GM12878 (cell line): ENCODE data around the gene CCL23. TPM values are rescaled to one million over a fixed set of nuclear protein-coding genes. Genes with fewer than 3 reads are reported as not detected.

Experiments
- ATAC-seq: fragments of 200-7000 bp; cut with Tn5 transposase; 3 replicates; pipeline ENCODE4 v1.9.1; 2020; ENCODE audit warnings: mild to moderate bottlenecking, moderate library complexity
- BruUV-seq: library from RNA; stranded (reverse); fragments of 400-500 nt; replicated peaks from 2 replicates; lab custom pipeline; 2021; lab: Mats Ljungman, UMichigan
- CTCF ChIA-PET: fragments of 300-600 bp; sonication (Branson Sonifier 250); formaldehyde crosslinking; extraction: SDS; loops from one replicate; lab custom pipeline; 2021; ENCODE audit warnings: inconsistent platforms; lab: Yijun Ruan, JAX
- POLR2A ChIA-PET: fragments of 350-600 bp; formaldehyde crosslinking; extraction: SDS; loops from one replicate; lab custom pipeline; 2021; ENCODE audit warnings: inconsistent platforms; lab: Charles Lee
- RAD21 ChIA-PET: fragments of 300-600 bp; sonication (Branson Sonifier 250); formaldehyde crosslinking; loops from one replicate; lab custom pipeline; 2023; ENCODE audit warnings: antibody characterized with exemption; ENCODE audit not compliant: unreplicated experiment; lab: Charles Lee
- SMC1A ChIA-PET: fragments of 300-600 bp; sonication (Branson Sonifier 250); formaldehyde crosslinking; loops from one replicate; lab custom pipeline; 2023; ENCODE audit not compliant: unreplicated experiment, uncharacterized antibody; lab: Charles Lee
- DNase-seq: peaks from one replicate; pipeline ENCODE4 v3.0.0-alpha.2; 2011; ENCODE audit warnings: low read depth, low spot score
- FAIRE-seq: peaks from 3 replicates; lab custom pipeline; 2011; peaks lifted over from hg19 to GRCh38; lab: Jason Lieb, UNC
- H2AFZ ChIP-seq: 2 replicates; pipeline ENCODE4 v1.6.0; 2011; ENCODE audit warnings: low read depth, low read length, control low read depth; ENCODE audit not compliant: control insufficient read depth
- H3K27ac ChIP-seq: 2 replicates; pipeline ENCODE4 v1.5.1; 2011; ENCODE audit warnings: control low read depth; ENCODE audit not compliant: control insufficient read depth, insufficient read depth
- H3K27me3 ChIP-seq, 2 experiments: replicated peaks in 1 of 2; 2 replicates each; pipeline versions ENCODE4 v1.6.0 to v1.6.1; 2011; ENCODE audit warnings: low read length in 1 of 2; ENCODE audit not compliant: control insufficient read depth in 2 of 2, insufficient read depth in 2 of 2
- H3K36me3 ChIP-seq, 2 experiments: 2 replicates each; pipeline ENCODE4 v1.5.1; 2011; ENCODE audit warnings: low read length in 1 of 2; ENCODE audit not compliant: control insufficient read depth in 2 of 2, insufficient read depth in 2 of 2
- H3K4me1 ChIP-seq: 2 replicates; pipeline ENCODE4 v1.6.1; 2011; ENCODE audit warnings: mild to moderate bottlenecking, low read length, moderate library complexity, mixed read lengths; ENCODE audit not compliant: control insufficient read depth, insufficient read depth
- H3K4me2 ChIP-seq: 2 replicates; pipeline ENCODE4 v1.6.0; 2011; ENCODE audit warnings: control low read depth; ENCODE audit not compliant: control insufficient read depth, insufficient read depth
- H3K4me3 ChIP-seq: fragments of 200-600 bp; sonication (generic); 2 replicates; pipeline ENCODE4 v1.5.1; 2016
- H3K79me2 ChIP-seq: 2 replicates; pipeline ENCODE4 v1.6.0; 2011; ENCODE audit warnings: low read length; ENCODE audit not compliant: control insufficient read depth, insufficient read depth
- H3K9ac ChIP-seq: 2 replicates; pipeline ENCODE4 v1.8.0; 2011; ENCODE audit warnings: low read length, control low read depth, mixed read lengths; ENCODE audit not compliant: control insufficient read depth, insufficient read depth
- H3K9me3 ChIP-seq: replicated peaks from 3 replicates; pipeline ENCODE4 v1.5.1; 2011; ENCODE audit warnings: mild to moderate bottlenecking, low read length; ENCODE audit not compliant: control insufficient read depth, insufficient read depth
- H4K20me1 ChIP-seq: 2 replicates; pipeline ENCODE4 v1.6.0; 2011; ENCODE audit not compliant: control insufficient read depth, insufficient read depth
- ASH2L ChIP-seq: fragments of 300-600, 200-600 bp; sonication (generic); IDR thresholded peaks from 2 replicates; pipeline ENCODE4 v1.6.1; 2017; ENCODE audit warnings: low read depth, mild to moderate bottlenecking, borderline replicate concordance
- ATF7 ChIP-seq: fragments of 450-650 bp; IDR thresholded peaks from 2 replicates; pipeline ENCODE4 v1.6.1; 2016; ENCODE audit warnings: low read depth, mild to moderate bottlenecking
- IKZF1 ChIP-seq: fragments of 450-650 bp; conservative IDR thresholded peaks from 2 replicates; pipeline ENCODE4 v1.6.1; 2017; ENCODE audit warnings: antibody characterized with exemption, mild to moderate bottlenecking
- IKZF2 ChIP-seq, 2 experiments: fragments of 450-650 bp; IDR thresholded peaks; 2 replicates each; pipeline ENCODE4 v1.6.1; 2017; ENCODE audit warnings: mild to moderate bottlenecking in 2 of 2, moderate library complexity in 2 of 2
- IRF4 ChIP-seq: IDR thresholded peaks from 2 replicates; pipeline ENCODE4 v1.6.1; 2011; ENCODE audit warnings: low read depth, low read length
- KDM1A ChIP-seq: fragments of 200-600 bp; sonication (generic); IDR thresholded peaks from 2 replicates; pipeline ENCODE4 v1.6.1; 2016; ENCODE audit warnings: borderline replicate concordance
- MTA2 ChIP-seq: fragments of 450-650 bp; IDR thresholded peaks from 2 replicates; pipeline ENCODE4 v1.6.1; 2016; ENCODE audit warnings: low read depth, mild to moderate bottlenecking, moderate library complexity
- NBN ChIP-seq: fragments of 450-650 bp; IDR thresholded peaks from 2 replicates; pipeline ENCODE4 v1.6.1; 2016
- PAX5 ChIP-seq: IDR thresholded peaks from 2 replicates; pipeline ENCODE4 v1.6.1; 2011; ENCODE audit warnings: low read depth, low read length, borderline replicate concordance
- POLR2A ChIP-seq: IDR thresholded peaks from 2 replicates; pipeline ENCODE4 v1.6.1; 2011; ENCODE audit warnings: low read depth, mild to moderate bottlenecking, low read length
- RBBP5 ChIP-seq: fragments of 200-600 bp; sonication (generic); conservative IDR thresholded peaks from 2 replicates; pipeline ENCODE4 v1.6.1; 2016
- WRNIP1 ChIP-seq: IDR thresholded peaks from 2 replicates; pipeline ENCODE4 v1.6.1; 2011; ENCODE audit warnings: low read depth, low read length, improper control_type of control experiment, borderline replicate concordance
- WGBS: methylation state at CpG from one replicate; pipeline ENCODE4 v1.1.6; 2016; ENCODE audit warnings: low lambda C conversion rate; ENCODE audit not compliant: insufficient replicate concordance, insufficient coverage; ENCODE audit errors: missing lambda C conversion rate; 5-methylcytosine and 5-hydroxymethylcytosine counted together
- in situ Hi-C: fragments of 300-500 bp; cut with MboI; formaldehyde crosslinking; loops from 9 replicates; pipeline ENCODE4 v1.14.3; 2018; ENCODE audit warnings: mixed read lengths
- intact Hi-C: fragments of 100-400 bp; cut with micrococcal nuclease; formaldehyde crosslinking; loops from one replicate; pipeline ENCODE4 v1.14.2; 2022; ENCODE audit not compliant: unreplicated experiment
- polyA plus RNA-seq, 11 experiments: library from polyadenylated mRNA; depleted of rRNA in 4 of 11; unstranded in 6 of 11; stranded (reverse) in 5 of 11; fragments of >200 nt; fragmentation: Nextera tagmentation in 4 of 11; fragmentation: Illumina TruSeq in 1 of 11; extraction: Ambion mirVana in 4 of 11; extraction: Trizol in 1 of 11; gene quantifications; 1 replicate in 1 of 11; 2 replicates in 10 of 11; pipeline versions ENCODE4 v1.2.1 to v1.2.3, GENCODE V29; 2011 to 2016; ENCODE audit warnings: inconsistent platforms in 2 of 11, missing spikeins in 2 of 11, low read depth in 1 of 11
- total RNA-seq, 4 experiments: library from RNA; depleted of rRNA in 3 of 4; stranded (reverse); fragments of >200 nt in 3 of 4; fragmentation: Illumina TruSeq in 1 of 4; extraction: Trizol in 1 of 4; gene quantifications; 2 replicates each; pipeline versions ENCODE4 v1.2.1 to v1.2.3, GENCODE V29; 2013 to 2021
- TF ChIP-seq, protein P1 (sequence below): fragments of 450-650 bp; IDR thresholded peaks from 2 replicates; pipeline ENCODE4 v1.6.1; 2017; ENCODE audit warnings: low read depth, mild to moderate bottlenecking, moderate library complexity
- TF ChIP-seq, protein P2 (sequence below): IDR thresholded peaks from 2 replicates; pipeline ENCODE4 v1.6.1; 2011; ENCODE audit warnings: low read depth, mild to moderate bottlenecking, low read length, moderate library complexity, borderline replicate concordance; ENCODE audit errors: extremely low read depth
- TF ChIP-seq, protein P3 (sequence below): IDR thresholded peaks from 2 replicates; pipeline ENCODE4 v1.6.1; 2011; ENCODE audit warnings: low read depth, low read length, improper control_type of control experiment, borderline replicate concordance
- TF ChIP-seq, protein P4 (sequence below): IDR thresholded peaks from 2 replicates; pipeline ENCODE4 v1.6.1; 2012; ENCODE audit warnings: low read depth, low read length, improper control_type of control experiment

The CCL23 gene
- total and polyA plus RNA-seq, 10 of the 15 experiments (the other 5 are each of a cell fraction or from before 2014, with no cell fraction given): 0.15 to 0.62 (median 0.41) TPM; not detected in 6

DNA sequence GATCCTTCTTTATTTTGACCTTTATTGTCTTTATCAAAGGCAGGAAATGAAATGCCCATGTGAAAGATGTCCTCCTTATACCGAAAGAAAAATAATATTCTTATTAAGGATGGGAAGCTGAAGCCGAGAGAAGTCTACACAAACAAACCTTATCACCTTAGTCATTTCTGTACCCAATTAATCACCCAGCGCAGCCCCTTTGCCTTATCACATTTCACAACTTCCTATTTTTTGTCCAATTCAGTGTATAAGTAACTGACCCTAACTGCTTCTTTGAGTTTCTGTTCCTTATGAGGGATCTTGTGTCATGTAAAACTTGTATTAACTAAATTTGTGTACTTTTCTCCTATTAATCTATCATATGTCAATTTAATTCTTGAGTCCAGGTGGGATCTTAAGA, 16.4 kb upstream of the CCL23 start (continued):
- peak; percentile 100 for TF ChIP-seq MTA2
- no peak for TF ChIP-seq PAX5
- TF ChIP-seq, protein P1, sequence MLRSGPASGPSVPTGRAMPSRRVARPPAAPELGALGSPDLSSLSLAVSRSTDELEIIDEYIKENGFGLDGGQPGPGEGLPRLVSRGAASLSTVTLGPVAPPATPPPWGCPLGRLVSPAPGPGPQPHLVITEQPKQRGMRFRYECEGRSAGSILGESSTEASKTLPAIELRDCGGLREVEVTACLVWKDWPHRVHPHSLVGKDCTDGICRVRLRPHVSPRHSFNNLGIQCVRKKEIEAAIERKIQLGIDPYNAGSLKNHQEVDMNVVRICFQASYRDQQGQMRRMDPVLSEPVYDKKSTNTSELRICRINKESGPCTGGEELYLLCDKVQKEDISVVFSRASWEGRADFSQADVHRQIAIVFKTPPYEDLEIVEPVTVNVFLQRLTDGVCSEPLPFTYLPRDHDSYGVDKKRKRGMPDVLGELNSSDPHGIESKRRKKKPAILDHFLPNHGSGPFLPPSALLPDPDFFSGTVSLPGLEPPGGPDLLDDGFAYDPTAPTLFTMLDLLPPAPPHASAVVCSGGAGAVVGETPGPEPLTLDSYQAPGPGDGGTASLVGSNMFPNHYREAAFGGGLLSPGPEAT: peak; percentile 90
- TF ChIP-seq WRNIP1: no peak
- TF ChIP-seq KDM1A: no peak

DNA sequence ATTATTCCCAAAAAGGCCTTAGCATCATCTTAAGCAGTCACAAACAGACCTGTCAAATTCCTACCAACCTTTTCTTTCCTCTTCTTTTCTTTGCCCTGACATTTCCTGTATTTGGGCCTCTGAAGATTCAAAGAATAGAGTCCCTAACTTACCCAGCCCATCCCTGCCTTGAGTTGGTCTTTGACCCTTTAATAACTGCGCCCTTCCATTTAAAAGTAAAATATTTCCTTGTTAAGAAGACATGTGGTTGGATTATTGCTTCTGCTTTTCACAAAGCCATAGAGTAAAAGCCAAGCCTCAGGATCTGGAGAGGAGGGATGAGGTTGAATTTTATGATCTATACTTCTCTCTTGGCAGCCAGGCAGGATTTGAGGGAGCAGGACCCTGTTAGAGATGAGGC, 13.2 kb upstream of the CCL23 start:
- Histone ChIP-seq H3K9me3 (no peaks in the 10 kb centered on the region; the same call in 2 of the 3 replicates), H4K20me1 (no peaks in the 10 kb centered on the region), H3K4me3 (no peak overlapping the region), H2AFZ (no peak overlapping the region), H3K27ac (no peak overlapping the region), H3K4me2 (no peak overlapping the region), H3K9ac (no peak overlapping the region), H3K79me2 (no peaks in the 10 kb centered on the region), H3K27me3 (no peaks in the 10 kb centered on the region), H3K36me3 (no peaks in the 10 kb centered on the region), H3K4me1 (peaks cover 5% of the 10 kb centered on the region; the same call in 1 of the 2 replicates)
- TF ChIP-seq IKZF1 (no peak), IRF4 (no peak), ASH2L (no peak), IKZF2 (IDR thresholded peaks at IDR 0.05) (no peak), ATF7 (no peak), POLR2A (no peak), NBN (no peak), RBBP5 (no peak)
- TF ChIP-seq, protein P2, sequence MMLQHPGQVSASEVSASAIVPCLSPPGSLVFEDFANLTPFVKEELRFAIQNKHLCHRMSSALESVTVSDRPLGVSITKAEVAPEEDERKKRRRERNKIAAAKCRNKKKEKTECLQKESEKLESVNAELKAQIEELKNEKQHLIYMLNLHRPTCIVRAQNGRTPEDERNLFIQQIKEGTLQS: no peak
- TF ChIP-seq, protein P3, sequence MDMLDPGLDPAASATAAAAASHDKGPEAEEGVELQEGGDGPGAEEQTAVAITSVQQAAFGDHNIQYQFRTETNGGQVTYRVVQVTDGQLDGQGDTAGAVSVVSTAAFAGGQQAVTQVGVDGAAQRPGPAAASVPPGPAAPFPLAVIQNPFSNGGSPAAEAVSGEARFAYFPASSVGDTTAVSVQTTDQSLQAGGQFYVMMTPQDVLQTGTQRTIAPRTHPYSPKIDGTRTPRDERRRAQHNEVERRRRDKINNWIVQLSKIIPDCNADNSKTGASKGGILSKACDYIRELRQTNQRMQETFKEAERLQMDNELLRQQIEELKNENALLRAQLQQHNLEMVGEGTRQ: no peak
- TF ChIP-seq, protein P4, sequence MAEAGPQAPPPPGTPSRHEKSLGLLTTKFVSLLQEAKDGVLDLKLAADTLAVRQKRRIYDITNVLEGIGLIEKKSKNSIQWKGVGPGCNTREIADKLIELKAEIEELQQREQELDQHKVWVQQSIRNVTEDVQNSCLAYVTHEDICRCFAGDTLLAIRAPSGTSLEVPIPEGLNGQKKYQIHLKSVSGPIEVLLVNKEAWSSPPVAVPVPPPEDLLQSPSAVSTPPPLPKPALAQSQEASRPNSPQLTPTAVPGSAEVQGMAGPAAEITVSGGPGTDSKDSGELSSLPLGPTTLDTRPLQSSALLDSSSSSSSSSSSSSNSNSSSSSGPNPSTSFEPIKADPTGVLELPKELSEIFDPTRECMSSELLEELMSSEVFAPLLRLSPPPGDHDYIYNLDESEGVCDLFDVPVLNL: no peak
- DNase-seq (no peak), FAIRE-seq (no peak), ATAC-seq (no peak)
- POLR2A ChIA-PET: no interaction called here
- SMC1A ChIA-PET: interaction anchor here (0.7 to 1.3 kb wide), 2 partner anchors 17 to 76 kb away, joined by 3 read pairs; no protein-coding TSS in a partner anchor
- no TSS peak for BruUV-seq
- in situ Hi-C loops (no loop called here), intact Hi-C loops (no loop called here)
- CTCF ChIA-PET: interaction anchor here (2.5 kb wide), 1 partner anchor 42 kb away, joined by 12 read pairs; no protein-coding TSS in a partner anchor
- 0% methylated on average over 1 of the region's 1 CpG for whole genome bisulfite sequencing
- RAD21 ChIA-PET: interaction anchor here (1.3 kb wide), 1 partner anchor 53 kb away, joined by 5 read pairs; no protein-coding TSS in a partner anchor
